ENCODE measurements around the gene TSSK6. TPM values are rescaled to one million over a fixed set of nuclear protein-coding genes. Genes with fewer than 3 reads are reported as not detected.
A peak's percentile ranks its signal among the peaks of the same experiment; 100 is the strongest.

TSSK6 gene
- total and polyA plus RNA-seq, 10 donors = 1.7 to 5.6 (median 3.0) TPM

DNA sequence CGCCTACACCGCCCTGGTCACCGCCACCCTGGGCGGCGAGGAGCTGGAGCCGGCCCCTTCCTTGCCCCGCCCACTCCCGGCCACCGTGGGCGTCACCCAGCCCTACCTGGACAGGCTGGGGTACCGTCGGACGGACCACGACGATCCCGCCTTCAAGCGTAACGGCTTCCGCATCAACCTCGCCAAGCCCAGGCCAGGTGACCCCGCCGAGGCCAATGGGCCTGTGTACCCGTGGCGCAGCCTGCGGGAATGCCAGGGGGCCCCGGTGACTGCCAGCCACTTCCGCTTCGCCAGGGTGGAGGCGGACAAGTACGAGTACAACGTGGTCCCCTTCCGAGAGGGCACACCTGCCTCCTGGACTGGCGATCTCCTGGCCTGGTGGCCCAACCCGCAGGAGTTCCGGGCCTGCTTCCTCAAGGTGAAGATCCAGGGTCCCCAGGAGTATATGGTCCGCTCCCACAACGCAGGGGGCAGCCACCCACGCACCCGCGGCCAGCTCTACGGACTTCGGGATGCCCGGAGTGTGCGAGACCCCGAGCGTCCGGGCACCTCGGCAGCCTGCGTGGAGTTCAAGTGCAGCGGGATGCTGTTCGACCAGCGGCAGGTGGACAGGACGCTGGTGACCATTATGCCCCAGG lies 29.7 kb upstream of the TSSK6 start:
- no peaks in the 10 kb centered on the region for H3K36me3 ChIP-seq
- TF ChIP-seq, protein P1, sequence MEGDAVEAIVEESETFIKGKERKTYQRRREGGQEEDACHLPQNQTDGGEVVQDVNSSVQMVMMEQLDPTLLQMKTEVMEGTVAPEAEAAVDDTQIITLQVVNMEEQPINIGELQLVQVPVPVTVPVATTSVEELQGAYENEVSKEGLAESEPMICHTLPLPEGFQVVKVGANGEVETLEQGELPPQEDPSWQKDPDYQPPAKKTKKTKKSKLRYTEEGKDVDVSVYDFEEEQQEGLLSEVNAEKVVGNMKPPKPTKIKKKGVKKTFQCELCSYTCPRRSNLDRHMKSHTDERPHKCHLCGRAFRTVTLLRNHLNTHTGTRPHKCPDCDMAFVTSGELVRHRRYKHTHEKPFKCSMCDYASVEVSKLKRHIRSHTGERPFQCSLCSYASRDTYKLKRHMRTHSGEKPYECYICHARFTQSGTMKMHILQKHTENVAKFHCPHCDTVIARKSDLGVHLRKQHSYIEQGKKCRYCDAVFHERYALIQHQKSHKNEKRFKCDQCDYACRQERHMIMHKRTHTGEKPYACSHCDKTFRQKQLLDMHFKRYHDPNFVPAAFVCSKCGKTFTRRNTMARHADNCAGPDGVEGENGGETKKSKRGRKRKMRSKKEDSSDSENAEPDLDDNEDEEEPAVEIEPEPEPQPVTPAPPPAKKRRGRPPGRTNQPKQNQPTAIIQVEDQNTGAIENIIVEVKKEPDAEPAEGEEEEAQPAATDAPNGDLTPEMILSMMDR (IDR thresholded peaks at IDR 0.05 in 8 of 11, conservative IDR thresholded peaks at IDR 0.05 in 3 of 11) = no peak
- TF ChIP-seq POLR2A (IDR thresholded peaks at IDR 0.05) (no peak), POLR2AphosphoS5 (IDR thresholded peaks at IDR 0.05) (no peak)
- H3K4me3 ChIP-seq = no peak overlapping the region
- peaks cover 0 to 97% (median 35%) of the 10 kb centered on the region in 7 donors for H3K27me3 ChIP-seq (replicated peaks in 1 of 7)
- WGBS, 5 donors = 86 to 93% (median 90%) methylated on average over 18 to 53 of the region's 53 CpGs
- no peak overlapping the region for H3K27ac ChIP-seq
- peaks cover 0 to 30% (median 17%) of the 10 kb centered on the region in 6 donors for H3K4me1 ChIP-seq
- DNase-seq = no peak
- intact Hi-C loops (cut with DNase I; ENCODE audit: low total_unique reads) = no loop called here
- peaks cover 0 to 5% (median 0%) of the 10 kb centered on the region in 8 donors for H3K9me3 ChIP-seq

DNA sequence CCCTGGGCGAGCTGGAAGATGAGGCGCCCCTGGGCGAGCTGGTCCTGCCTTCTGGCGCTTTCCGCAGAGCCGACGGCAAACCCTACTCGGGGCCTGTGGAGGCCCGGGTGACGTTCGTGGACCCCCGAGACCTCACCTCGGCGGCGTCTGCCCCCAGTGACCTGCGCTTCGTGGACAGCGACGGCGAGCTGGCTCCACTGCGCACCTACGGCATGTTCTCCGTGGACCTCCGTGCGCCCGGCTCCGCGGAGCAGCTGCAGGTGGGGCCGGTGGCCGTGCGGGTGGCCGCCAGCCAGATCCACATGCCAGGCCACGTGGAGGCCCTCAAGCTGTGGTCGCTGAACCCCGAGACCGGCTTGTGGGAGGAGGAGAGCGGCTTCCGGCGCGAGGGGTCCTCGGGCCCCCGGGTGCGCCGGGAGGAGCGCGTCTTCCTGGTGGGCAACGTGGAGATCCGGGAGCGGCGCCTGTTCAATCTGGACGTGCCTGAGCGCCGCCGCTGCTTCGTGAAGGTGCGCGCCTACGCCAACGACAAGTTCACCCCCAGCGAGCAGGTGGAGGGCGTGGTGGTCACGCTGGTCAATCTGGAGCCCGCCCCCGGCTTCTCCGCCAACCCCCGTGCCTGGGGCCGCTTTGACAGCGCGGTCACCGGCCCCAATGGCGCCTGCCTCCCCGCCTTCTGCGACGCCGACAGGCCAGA lies 29.1 kb upstream of the TSSK6 start:
- TF ChIP-seq POLR2A (IDR thresholded peaks at IDR 0.05) (no peak), POLR2AphosphoS5 (IDR thresholded peaks at IDR 0.05) (no peak)
- TF ChIP-seq, protein P1 (IDR thresholded peaks at IDR 0.05 in 8 of 11, conservative IDR thresholded peaks at IDR 0.05 in 3 of 11) = no peak
- no peak overlapping the region for H3K27ac ChIP-seq
- intact Hi-C loops (cut with DNase I; ENCODE audit: low total_unique reads) = no loop called here
- peaks cover 0 to 97% (median 40%) of the 10 kb centered on the region in 7 donors for H3K27me3 ChIP-seq (replicated peaks in 1 of 7)
- 86 to 95% (median 90%) methylated on average over 49 to 75 of the region's 75 CpGs for WGBS, 5 donors
- no peak overlapping the region for H3K4me3 ChIP-seq
- no peaks in the 10 kb centered on the region for H3K36me3 ChIP-seq
- H3K9me3 ChIP-seq = peaks cover 0 to 7% (median 0%) of the 10 kb centered on the region in 8 donors
- no peak for DNase-seq
- peaks cover 0 to 36% (median 18%) of the 10 kb centered on the region in 6 donors for H3K4me1 ChIP-seq

DNA sequence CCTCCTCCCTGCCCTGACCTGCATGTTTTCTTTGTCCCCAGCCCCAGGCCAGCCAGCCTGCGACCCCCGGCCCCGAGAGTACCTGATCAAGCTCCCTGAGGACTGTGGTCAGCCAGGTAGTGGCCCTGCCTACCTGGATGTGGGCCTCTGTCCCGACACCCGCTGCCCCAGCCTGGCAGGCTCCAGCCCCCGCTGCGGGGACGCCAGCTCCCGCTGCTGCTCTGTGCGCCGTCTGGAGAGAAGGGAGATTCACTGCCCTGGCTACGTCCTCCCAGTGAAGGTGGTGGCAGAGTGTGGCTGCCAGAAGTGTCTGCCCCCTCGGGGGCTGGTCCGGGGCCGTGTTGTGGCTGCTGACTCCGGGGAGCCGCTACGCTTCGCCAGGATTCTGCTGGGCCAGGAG lies 28.3 kb upstream of the TSSK6 start:
- peak; percentile 66 for DNase-seq
- H3K4me3 ChIP-seq = no peak overlapping the region
- TF ChIP-seq, protein P1 (IDR thresholded peaks at IDR 0.05 in 8 of 11, conservative IDR thresholded peaks at IDR 0.05 in 3 of 11) = no peak
- TF ChIP-seq POLR2A (IDR thresholded peaks at IDR 0.05) (no peak), POLR2AphosphoS5 (IDR thresholded peaks at IDR 0.05) (no peak)
- H3K36me3 ChIP-seq = no peaks in the 10 kb centered on the region
- peaks cover under 1 to 42% (median 22%) of the 10 kb centered on the region in 6 donors for H3K4me1 ChIP-seq
- WGBS, 5 donors = 83 to 95% (median 89%) methylated on average over 11 to 19 of the region's 19 CpGs
- peaks cover 0 to 97% (median 43%) of the 10 kb centered on the region in 7 donors for H3K27me3 ChIP-seq (replicated peaks in 1 of 7)
- H3K27ac ChIP-seq = no peak overlapping the region
- H3K9me3 ChIP-seq = peaks cover 0 to 7% (median 0%) of the 10 kb centered on the region in 8 donors
- intact Hi-C loops (cut with DNase I; ENCODE audit: low total_unique reads) = no loop called here

DNA sequence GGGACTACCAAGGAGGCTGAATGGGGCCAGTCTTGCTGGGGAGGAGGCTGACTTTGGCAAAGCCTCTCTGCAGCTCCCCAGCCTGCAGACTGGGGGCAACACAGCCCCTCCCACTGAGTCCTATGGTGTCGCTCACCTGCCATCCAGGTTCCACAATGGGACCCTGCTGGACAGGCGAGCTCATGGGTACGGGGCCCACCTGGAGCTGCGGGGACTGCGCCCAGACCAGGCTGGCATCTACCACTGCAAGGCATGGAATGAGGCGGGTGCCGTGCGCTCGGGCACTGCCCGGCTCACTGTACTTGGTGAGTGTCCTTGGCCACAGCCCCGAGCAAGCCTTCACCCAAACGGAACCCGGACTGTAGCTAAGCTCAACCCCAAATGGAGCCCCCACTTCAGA lies 27.8 kb upstream of the TSSK6 start:
- Histone ChIP-seq H3K27ac (peak overlapping the region in 1 of 8 donors; percentile 43), H3K4me1 (peaks cover 5 to 47% (median 27%) of the 10 kb centered on the region in 6 donors), H3K27me3 (replicated peaks in 1 of 7) (peaks cover 0 to 97% (median 49%) of the 10 kb centered on the region in 7 donors), H3K4me3 (no peak overlapping the region), H3K36me3 (no peaks in the 10 kb centered on the region), H3K9me3 (peaks cover 0 to 7% (median 0%) of the 10 kb centered on the region in 8 donors)
- TF ChIP-seq POLR2A (IDR thresholded peaks at IDR 0.05) (no peak), POLR2AphosphoS5 (IDR thresholded peaks at IDR 0.05) (no peak)
- TF ChIP-seq, protein P1 (IDR thresholded peaks at IDR 0.05 in 8 of 11, conservative IDR thresholded peaks at IDR 0.05 in 3 of 11) = no peak
- WGBS, 5 donors = 86 to 100% (median 89%) methylated on average over 4 to 13 of the region's 13 CpGs
- intact Hi-C loops (cut with DNase I; ENCODE audit: low total_unique reads) = no loop called here
- DNase-seq = no peak

Data from spleen (tissue), 11 donors.